SU-DHL-6 (cell line): Measurements from ENCODE around the gene ODF2L.

ENCODE experiments used
- H2AFZ ChIP-seq: fragments of 200-600 bp; sonication (generic); 2 replicates; pipeline ENCODE4 v1.6.1; 2014; ENCODE audit warnings: low read depth, mild to moderate bottlenecking, moderate library complexity, mixed read lengths, antibody characterized with exemption, low read length; ENCODE audit not compliant: severe bottlenecking
- H3F3A ChIP-seq: fragments of 200-600 bp; shearing (Covaris generic); 2 replicates; pipeline ENCODE4 v1.6.0; 2016; ENCODE audit warnings: antibody characterized with exemption, mild to moderate bottlenecking; ENCODE audit not compliant: insufficient read depth
- H3K27ac ChIP-seq: fragments of 200-600 bp; sonication (generic); 2 replicates; pipeline ENCODE4 v1.5.1; 2016; ENCODE audit warnings: low read depth, mild to moderate bottlenecking, low read length, moderate library complexity, mixed read lengths
- H3K27me3 ChIP-seq: fragments of 200-600 bp; sonication (generic), shearing (Covaris generic); 2 replicates; pipeline ENCODE4 v1.6.0; 2014; ENCODE audit warnings: mild to moderate bottlenecking, low read length
- H3K36me3 ChIP-seq: fragments of 200-600 bp; sonication (generic); 2 replicates; pipeline ENCODE4 v1.6.1; 2014; ENCODE audit warnings: mild to moderate bottlenecking, low read length, mixed read lengths
- H3K4me2 ChIP-seq: fragments of 300-600, 200-600 bp; shearing (Covaris generic), sonication (generic); 2 replicates; pipeline ENCODE4 v1.6.0; 2014; ENCODE audit warnings: low read length, low read depth, mild to moderate bottlenecking; ENCODE audit not compliant: poor library complexity, severe bottlenecking
- H3K4me3 ChIP-seq: fragments of 200-600 bp; sonication (generic); 2 replicates; pipeline ENCODE4 v1.5.1; 2014; ENCODE audit warnings: antibody characterized with exemption, low read length, mild to moderate bottlenecking, mixed read lengths; ENCODE audit not compliant: insufficient read depth, poor library complexity, severe bottlenecking
- H3K79me2 ChIP-seq: fragments of 200-600 bp; sonication (generic); 2 replicates; pipeline ENCODE4 v1.6.1; 2014; ENCODE audit warnings: mild to moderate bottlenecking, low read length, moderate library complexity; ENCODE audit not compliant: insufficient read depth
- H3K9ac ChIP-seq: fragments of 200-600 bp; sonication (generic); 2 replicates; pipeline ENCODE4 v1.7.0; 2014; ENCODE audit warnings: mild to moderate bottlenecking, low read length
- H3K9me2 ChIP-seq: fragments of 200-600 bp; sonication (generic); replicated peaks from 2 replicates; pipeline ENCODE4 v1.6.1; 2014; ENCODE audit warnings: low read length; ENCODE audit not compliant: insufficient read depth
- H3K9me3 ChIP-seq: fragments of 200-600 bp; sonication (generic); 2 replicates; pipeline ENCODE4 v1.6.1; 2014; ENCODE audit warnings: low read length, mixed read lengths; ENCODE audit not compliant: insufficient read depth
- H4K20me1 ChIP-seq: fragments of 200-600 bp; sonication (generic); 2 replicates; pipeline ENCODE4 v1.6.1; 2014; ENCODE audit warnings: low read depth, mild to moderate bottlenecking, antibody characterized with exemption, low read length, moderate library complexity, mixed read lengths
- EZH2phosphoT487 ChIP-seq: fragments of 200-600 bp; sonication (generic), shearing (Covaris generic); conservative IDR thresholded peaks from 2 replicates; pipeline ENCODE4 v1.6.1; 2018; ENCODE audit warnings: mild to moderate bottlenecking, antibody characterized with exemption, low read length, moderate library complexity, mixed read lengths
- TF ChIP-seq, protein P1 (sequence below): fragments of 200-600 bp; sonication (generic); IDR thresholded peaks from one replicate; pipeline ENCODE4 v1.5.1; 2017; ENCODE audit warnings: antibody characterized with exemption, mild to moderate bottlenecking, low read length, moderate library complexity; ENCODE audit not compliant: insufficient read depth, poor library complexity, severe bottlenecking

Gene ODF2L

DNA sequence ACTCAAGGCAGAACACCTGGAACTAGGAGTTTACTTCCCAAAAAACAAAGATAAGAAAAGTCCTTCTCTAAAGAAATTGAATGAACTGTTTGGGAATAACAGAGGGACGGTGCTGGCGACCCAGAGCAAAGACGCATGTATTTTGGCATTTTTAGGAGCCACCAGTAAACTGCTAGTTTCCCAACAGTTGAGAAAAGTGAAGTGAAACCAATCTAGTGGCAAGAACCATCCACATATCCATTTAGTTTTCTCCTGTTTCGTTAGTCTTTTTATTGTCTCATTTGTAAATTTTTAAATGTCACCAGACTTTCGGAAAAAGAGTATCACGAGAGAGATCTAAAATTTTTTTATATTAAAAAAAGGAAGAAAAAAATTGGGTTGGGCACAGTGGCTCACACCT, 30.2 kb downstream of the ODF2L start:
- no peaks in the 10 kb centered on the region for H4K20me1 ChIP-seq
- no peak overlapping the region for H2AFZ ChIP-seq
- no peak overlapping the region for H3K4me2 ChIP-seq
- no peak overlapping the region for H3K9ac ChIP-seq
- no peak overlapping the region for H3K27ac ChIP-seq
- no peaks in the 10 kb centered on the region for H3K27me3 ChIP-seq
- H3K9me2 ChIP-seq = no peaks in the 10 kb centered on the region
- no peaks in the 10 kb centered on the region for H3K9me3 ChIP-seq
- TF ChIP-seq, protein P1, sequence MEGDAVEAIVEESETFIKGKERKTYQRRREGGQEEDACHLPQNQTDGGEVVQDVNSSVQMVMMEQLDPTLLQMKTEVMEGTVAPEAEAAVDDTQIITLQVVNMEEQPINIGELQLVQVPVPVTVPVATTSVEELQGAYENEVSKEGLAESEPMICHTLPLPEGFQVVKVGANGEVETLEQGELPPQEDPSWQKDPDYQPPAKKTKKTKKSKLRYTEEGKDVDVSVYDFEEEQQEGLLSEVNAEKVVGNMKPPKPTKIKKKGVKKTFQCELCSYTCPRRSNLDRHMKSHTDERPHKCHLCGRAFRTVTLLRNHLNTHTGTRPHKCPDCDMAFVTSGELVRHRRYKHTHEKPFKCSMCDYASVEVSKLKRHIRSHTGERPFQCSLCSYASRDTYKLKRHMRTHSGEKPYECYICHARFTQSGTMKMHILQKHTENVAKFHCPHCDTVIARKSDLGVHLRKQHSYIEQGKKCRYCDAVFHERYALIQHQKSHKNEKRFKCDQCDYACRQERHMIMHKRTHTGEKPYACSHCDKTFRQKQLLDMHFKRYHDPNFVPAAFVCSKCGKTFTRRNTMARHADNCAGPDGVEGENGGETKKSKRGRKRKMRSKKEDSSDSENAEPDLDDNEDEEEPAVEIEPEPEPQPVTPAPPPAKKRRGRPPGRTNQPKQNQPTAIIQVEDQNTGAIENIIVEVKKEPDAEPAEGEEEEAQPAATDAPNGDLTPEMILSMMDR = no peak
- no peaks in the 10 kb centered on the region for H3K36me3 ChIP-seq
- H3K79me2 ChIP-seq = no peaks in the 10 kb centered on the region
- no peak overlapping the region for H3K4me3 ChIP-seq
- no peaks in the 10 kb centered on the region for H3F3A ChIP-seq

DNA sequence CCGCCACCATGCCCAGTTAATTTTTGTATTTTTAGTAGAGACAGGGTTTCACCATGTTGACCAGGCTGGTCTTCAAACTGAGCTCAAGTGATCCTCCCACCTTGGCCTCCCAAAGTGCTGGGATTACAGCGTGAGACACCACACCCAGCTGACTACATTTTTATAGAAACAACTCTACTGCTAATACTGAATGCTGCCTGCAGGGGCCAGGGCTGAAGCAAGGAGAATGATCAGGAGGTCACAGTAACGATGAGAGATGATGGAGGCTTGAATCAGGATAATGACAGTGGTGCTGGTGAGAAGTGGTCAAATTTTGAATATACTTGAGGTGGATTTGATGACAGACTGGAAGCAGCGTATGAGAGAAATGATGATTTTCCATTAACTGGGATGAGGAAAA, 33.3 kb downstream of the ODF2L start:
- Histone ChIP-seq H3K9me3 (no peaks in the 10 kb centered on the region), H3K36me3 (no peaks in the 10 kb centered on the region), H2AFZ (no peak overlapping the region), H3K9ac (no peak overlapping the region), H3K27ac (no peak overlapping the region), H4K20me1 (no peaks in the 10 kb centered on the region), H3F3A (no peaks in the 10 kb centered on the region), H3K4me3 (no peak overlapping the region), H3K79me2 (no peaks in the 10 kb centered on the region), H3K9me2 (no peaks in the 10 kb centered on the region), H3K27me3 (no peaks in the 10 kb centered on the region), H3K4me2 (no peak overlapping the region)
- TF ChIP-seq EZH2phosphoT487 = no peak
- TF ChIP-seq, protein P1 = no peak

DNA sequence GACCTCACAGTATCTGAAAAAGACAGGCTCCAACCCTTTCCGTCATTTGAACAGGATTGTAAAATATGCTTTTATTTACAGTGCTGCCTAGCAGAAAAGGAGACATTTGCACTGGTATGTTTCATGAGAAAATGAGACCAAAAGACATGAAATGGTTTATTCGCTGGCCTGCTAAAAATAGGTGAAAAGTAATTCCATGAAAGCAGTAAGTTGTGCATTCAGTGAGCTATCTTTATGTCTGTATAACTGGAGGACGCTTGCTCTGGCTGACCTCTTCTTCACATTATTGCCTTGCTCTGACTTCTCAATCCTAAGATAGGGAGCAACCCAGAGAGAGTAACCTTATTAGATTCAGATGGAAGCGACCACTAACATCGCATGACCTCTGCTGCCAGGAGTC, 38.3 kb downstream of the ODF2L start:
- Histone ChIP-seq H2AFZ (no peak overlapping the region), H3K36me3 (no peaks in the 10 kb centered on the region), H3K27ac (no peak overlapping the region), H3K9me3 (no peaks in the 10 kb centered on the region), H3F3A (no peaks in the 10 kb centered on the region), H4K20me1 (no peaks in the 10 kb centered on the region), H3K4me3 (no peak overlapping the region), H3K9ac (no peak overlapping the region), H3K27me3 (no peaks in the 10 kb centered on the region), H3K4me2 (no peak overlapping the region), H3K79me2 (no peaks in the 10 kb centered on the region), H3K9me2 (no peaks in the 10 kb centered on the region)
- no peak for TF ChIP-seq EZH2phosphoT487
- TF ChIP-seq, protein P1 = no peak

DNA sequence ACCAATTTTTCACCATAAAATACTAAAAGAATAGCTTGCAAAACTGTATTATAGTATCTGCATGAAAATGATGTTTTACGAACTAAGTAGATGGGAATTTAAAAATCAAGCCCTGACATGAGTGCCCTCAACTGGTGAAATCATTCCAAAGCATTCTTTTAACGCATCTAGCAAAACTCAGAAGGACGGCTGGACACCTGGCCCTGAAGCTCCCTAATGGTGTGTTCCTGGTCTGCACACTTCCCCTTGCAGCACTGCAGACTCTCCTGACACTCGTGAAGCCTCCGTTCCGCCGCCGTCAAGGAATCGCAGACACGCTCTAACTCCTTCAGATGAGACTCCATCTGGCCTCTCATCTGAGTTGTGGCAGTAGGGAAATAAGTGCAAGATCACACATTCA, 39.9 kb downstream of the ODF2L start:
- Histone ChIP-seq H3K79me2 (no peaks in the 10 kb centered on the region), H3K27ac (no peak overlapping the region), H4K20me1 (no peaks in the 10 kb centered on the region), H3K9me3 (no peaks in the 10 kb centered on the region), H3K9me2 (no peaks in the 10 kb centered on the region), H3K4me2 (no peak overlapping the region), H3K9ac (no peak overlapping the region), H3K27me3 (no peaks in the 10 kb centered on the region), H3K4me3 (no peak overlapping the region), H2AFZ (no peak overlapping the region), H3F3A (no peaks in the 10 kb centered on the region), H3K36me3 (no peaks in the 10 kb centered on the region)
- no peak for TF ChIP-seq EZH2phosphoT487
- TF ChIP-seq, protein P1 = no peak
